Measurements from ENCODE around the gene TCAP. TPM values are rescaled to one million over a fixed set of nuclear protein-coding genes. Genes with fewer than 3 reads are reported as not detected.
A peak's percentile ranks its signal among the peaks of the same experiment; 100 is the strongest.

TCAP gene
- total RNA-seq, 1 donor from 2014 or later: 1.3 TPM

- H3K4me1 Mint-ChIP-seq (ENCODE audit: unreplicated experiment): peaks cover 20% of the 10 kb centered on the region
- no peak within 1 kb of the TSS for H3K27ac Mint-ChIP-seq (ENCODE audit: unreplicated experiment)
- no peak for TF ChIP-seq CTCF (IDR thresholded peaks at IDR 0.05)
- H3K9me3 Mint-ChIP-seq (ENCODE audit: unreplicated experiment): no peaks in the 10 kb centered on the region
- peak within 1 kb of the TSS; percentile 65 for H3K4me3 Mint-ChIP-seq (ENCODE audit: unreplicated experiment)
- no peaks in the 10 kb centered on the region for H3K36me3 Mint-ChIP-seq (ENCODE audit: unreplicated experiment)
- H3K27me3 Mint-ChIP-seq (ENCODE audit: unreplicated experiment): peaks cover 55% of the 10 kb centered on the region
- no peak for DNase-seq (ENCODE audit: extremely low spot score, unreplicated experiment)
These were observed 38.7 kb upstream of the TCAP start, which contains the start of gene PPP1R1B for GRCh38 chr17:39626171-39627046. TSS of gene PPP1R1B (plus strand) at chr17:39626952. CDS start at chr17:39627393, 441 bp downstream.

- DNase-seq (ENCODE audit: extremely low spot score, unreplicated experiment): no peak
- Mint-ChIP-seq H3K4me1 (ENCODE audit: unreplicated experiment) (peaks cover 15% of the 10 kb centered on the region), H3K9me3 (ENCODE audit: unreplicated experiment) (no peaks in the 10 kb centered on the region), H3K27ac (ENCODE audit: unreplicated experiment) (no peak overlapping the region), H3K36me3 (ENCODE audit: unreplicated experiment) (no peaks in the 10 kb centered on the region), H3K27me3 (ENCODE audit: unreplicated experiment) (peaks cover 60% of the 10 kb centered on the region), H3K4me3 (ENCODE audit: unreplicated experiment) (peak overlapping the region; percentile 65)
- no peak for TF ChIP-seq CTCF (IDR thresholded peaks at IDR 0.05)
These were observed 38.0 kb upstream of the TCAP start for GRCh38 chr17:39627047-39627711.

GRCh38 chr17:39627712-39628516 lies 37.2 kb upstream of the TCAP start:
- no peak for TF ChIP-seq CTCF (IDR thresholded peaks at IDR 0.05)
- Mint-ChIP-seq H3K9me3 (ENCODE audit: unreplicated experiment) (no peaks in the 10 kb centered on the region), H3K4me3 (ENCODE audit: unreplicated experiment) (peak overlapping the region; percentile 48), H3K4me1 (ENCODE audit: unreplicated experiment) (peaks cover 14% of the 10 kb centered on the region), H3K36me3 (ENCODE audit: unreplicated experiment) (no peaks in the 10 kb centered on the region), H3K27ac (ENCODE audit: unreplicated experiment) (no peak overlapping the region), H3K27me3 (ENCODE audit: unreplicated experiment) (peaks cover 60% of the 10 kb centered on the region)
- DNase-seq (ENCODE audit: extremely low spot score, unreplicated experiment): no peak

GRCh38 chr17:39628655-39629493 lies 36.3 kb upstream of the TCAP start:
- Mint-ChIP-seq H3K36me3 (ENCODE audit: unreplicated experiment) (no peaks in the 10 kb centered on the region), H3K4me3 (ENCODE audit: unreplicated experiment) (no peak overlapping the region), H3K27ac (ENCODE audit: unreplicated experiment) (no peak overlapping the region), H3K27me3 (ENCODE audit: unreplicated experiment) (peaks cover 60% of the 10 kb centered on the region), H3K9me3 (ENCODE audit: unreplicated experiment) (no peaks in the 10 kb centered on the region), H3K4me1 (ENCODE audit: unreplicated experiment) (peaks cover 12% of the 10 kb centered on the region)
- TF ChIP-seq CTCF (IDR thresholded peaks at IDR 0.05): no peak
- DNase-seq (ENCODE audit: extremely low spot score, unreplicated experiment): no peak

All from osteocyte (in vitro differentiated cells).